Liver (tissue), 9 donors: Measurements from ENCODE around the gene OLFML2A. TPM values are rescaled to one million over a fixed set of nuclear protein-coding genes. Genes with fewer than 3 reads are reported as not detected.

Source experiments
- DNase-seq: peaks from one replicate; pipeline ENCODE4 v3.0.0-alpha.2; 2017; ENCODE audit warnings: low spot score
- H3K27ac ChIP-seq, 2 donors: one replicate each; pipeline ENCODE4 v1.7.0; 2013; ENCODE audit warnings: inconsistent platforms in 2 of 2, low read length in 2 of 2, control low read depth in 1 of 2, low read depth in 1 of 2, mild to moderate bottlenecking in 1 of 2
- H3K27me3 ChIP-seq, 4 donors: one replicate each; pipeline versions ENCODE4 v1.6.1 to v1.7.0; 2013; ENCODE audit warnings: low read length in 3 of 4, inconsistent platforms in 1 of 4, mild to moderate bottlenecking in 1 of 4, moderate library complexity in 1 of 4; ENCODE audit not compliant: control insufficient read depth in 4 of 4, insufficient read depth in 4 of 4
- H3K36me3 ChIP-seq, 4 donors: one replicate each; pipeline versions ENCODE4 v1.6.1 to v1.7.0; 2013; ENCODE audit warnings: low read length in 3 of 4, mild to moderate bottlenecking in 3 of 4, low read depth in 1 of 4, moderate library complexity in 1 of 4; ENCODE audit not compliant: control insufficient read depth in 4 of 4, insufficient read depth in 3 of 4
- H3K4me1 ChIP-seq, 4 donors: one replicate each; pipeline versions ENCODE4 v1.6.1 to v1.7.0; 2013; ENCODE audit warnings: low read length in 3 of 4, mild to moderate bottlenecking in 3 of 4, moderate library complexity in 1 of 4; ENCODE audit not compliant: control insufficient read depth in 4 of 4, insufficient read depth in 4 of 4
- H3K4me3 ChIP-seq, 3 donors: one replicate each; pipeline versions ENCODE4 v1.6.1 to v1.7.0; 2013; ENCODE audit warnings: low read length in 3 of 3, control low read depth in 1 of 3, low read depth in 1 of 3, mild to moderate bottlenecking in 1 of 3
- H3K9ac ChIP-seq, 2 donors: one replicate each; pipeline ENCODE4 v1.7.0; 2013; ENCODE audit warnings: low read length in 2 of 2, mild to moderate bottlenecking in 2 of 2, moderate library complexity in 2 of 2, control low read depth in 1 of 2, low read depth in 1 of 2
- H3K9me3 ChIP-seq, 4 donors: one replicate each; pipeline versions ENCODE4 v1.6.1 to v1.7.0; 2013; ENCODE audit warnings: low read length in 3 of 4; ENCODE audit not compliant: control insufficient read depth in 4 of 4
- EGR1 ChIP-seq, 2 donors: IDR thresholded peaks; 2 replicates each; pipeline ENCODE4 v1.6.1; 2016 to 2018; ENCODE audit warnings: antibody characterized with exemption in 2 of 2, low read depth in 2 of 2
- FOXA1 ChIP-seq: IDR thresholded peaks from 2 replicates; pipeline ENCODE4 v1.6.1; 2016; ENCODE audit warnings: antibody characterized with exemption
- FOXA2 ChIP-seq: IDR thresholded peaks from 2 replicates; pipeline ENCODE4 v1.6.1; 2016; ENCODE audit warnings: antibody characterized with exemption
- HNF4A ChIP-seq, 2 donors: conservative IDR thresholded peaks; 2 replicates each; pipeline ENCODE4 v1.6.1; 2016; ENCODE audit warnings: antibody characterized with exemption in 2 of 2, mild to moderate bottlenecking in 2 of 2
- HNF4G ChIP-seq: IDR thresholded peaks from 2 replicates; pipeline ENCODE4 v1.6.1; 2016; ENCODE audit warnings: antibody characterized with exemption
- JUND ChIP-seq, 2 donors: IDR thresholded peaks; 2 replicates each; pipeline ENCODE4 v1.6.1; 2016; ENCODE audit warnings: antibody characterized with exemption in 2 of 2
- NR2F2 ChIP-seq: IDR thresholded peaks from 2 replicates; pipeline ENCODE4 v1.6.1; 2016; ENCODE audit warnings: antibody characterized with exemption
- RAD21 ChIP-seq, 2 donors: IDR thresholded peaks; 2 replicates each; pipeline ENCODE4 v1.6.1; 2016; ENCODE audit warnings: antibody characterized with exemption in 2 of 2, mild to moderate bottlenecking in 2 of 2
- RXRA ChIP-seq, 2 donors: IDR thresholded peaks; 2 replicates each; pipeline ENCODE4 v1.6.1; 2017 to 2018; ENCODE audit warnings: antibody characterized with exemption in 2 of 2, mild to moderate bottlenecking in 1 of 2
- TAF1 ChIP-seq: conservative IDR thresholded peaks from 2 replicates; pipeline ENCODE4 v1.6.1; 2016; ENCODE audit warnings: antibody characterized with exemption, mild to moderate bottlenecking
- WGBS: extraction: QIAGEN DNeasy Blood & Tissue Kit; methylation state at CpG from one replicate; pipeline ENCODE4 v1.1.7; 2013; 5-methylcytosine and 5-hydroxymethylcytosine counted together
- polyA plus RNA-seq, 2 donors: library from polyadenylated mRNA; stranded (reverse) in 1 of 2; unstranded in 1 of 2; fragments of 200-250 nt in 1 of 2; fragments of >200 nt in 1 of 2; fragmentation: Nextera tagmentation in 1 of 2; extraction: Ambion mirVana in 1 of 2; gene quantifications; one replicate each; pipeline versions ENCODE4 v1.2.1 to v1.2.3, GENCODE V29; 2013 to 2015
- total RNA-seq, 2 donors: library from RNA; depleted of rRNA; stranded (reverse); fragments of >200 nt; gene quantifications; one replicate each; pipeline ENCODE4 v1.2.3, GENCODE V29; 2014
- TF ChIP-seq, protein P1 (sequence below): fragments of 150-350 bp; IDR thresholded peaks from 2 replicates; pipeline ENCODE4 v1.5.1; 2017; ENCODE audit warnings: improper control_type of control experiment, low read depth, low read length; ENCODE audit not compliant: missing input control
- TF ChIP-seq, protein P2 (sequence below): IDR thresholded peaks from 2 replicates; pipeline ENCODE4 v1.6.1; 2016; ENCODE audit warnings: antibody characterized with exemption, mild to moderate bottlenecking
- TF ChIP-seq, protein P3 (sequence below): IDR thresholded peaks from 2 replicates; pipeline ENCODE4 v1.6.1; 2016; ENCODE audit warnings: antibody characterized with exemption
- TF ChIP-seq, protein P4 (sequence below): IDR thresholded peaks from 2 replicates; pipeline ENCODE4 v1.6.1; 2016; ENCODE audit warnings: antibody characterized with exemption
- donor health status: healthy.
- donor health status: healthy.
- donor health status: healthy.
- donor health status: healthy.
- donor health status: healthy.

The OLFML2A gene
- total and polyA plus RNA-seq, 4 donors: 0.15 to 1.1 (median 0.53) TPM

DNA sequence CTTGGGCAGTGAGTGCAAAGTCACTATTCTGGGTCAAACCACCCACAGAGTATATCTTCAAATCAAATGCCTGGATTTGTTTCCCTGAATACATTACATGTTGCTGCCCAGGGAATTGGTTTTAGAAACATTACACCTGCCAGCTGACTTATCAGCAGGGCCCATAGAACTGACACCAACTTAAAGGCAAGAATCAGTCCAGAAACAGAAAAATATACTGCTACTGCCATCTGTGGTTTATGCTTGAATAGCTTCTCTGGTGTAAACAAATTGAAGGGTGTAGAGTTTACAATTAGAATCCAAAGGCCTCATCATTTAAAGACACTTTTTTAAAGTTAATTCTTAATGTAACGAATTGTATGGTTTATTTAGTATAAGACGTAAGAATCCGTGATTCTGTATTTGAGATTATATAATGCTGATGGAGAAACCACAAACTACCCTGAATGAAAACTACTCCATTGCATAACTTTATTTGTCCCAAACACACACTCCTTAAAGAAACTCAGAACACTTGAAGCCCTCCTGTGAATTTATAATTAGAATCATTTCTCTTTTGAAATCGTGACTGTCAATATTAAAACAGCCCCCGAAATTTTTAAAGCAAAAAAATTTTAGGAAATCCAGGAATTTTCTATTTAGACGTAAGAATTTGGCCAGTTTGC is 12.0 kb upstream of the OLFML2A start:
- H3K27ac ChIP-seq: no peak overlapping the region
- no peaks in the 10 kb centered on the region for H3K9me3 ChIP-seq
- H3K27me3 ChIP-seq: no peaks in the 10 kb centered on the region
- no peak for DNase-seq
- no peak overlapping the region for H3K9ac ChIP-seq
- H3K4me1 ChIP-seq: peaks cover 0 to 28% (median 21%) of the 10 kb centered on the region in 4 donors
- WGBS: 68% methylated on average over 6 of the region's 6 CpGs
- no peaks in the 10 kb centered on the region for H3K36me3 ChIP-seq
- no peak overlapping the region for H3K4me3 ChIP-seq
- TF ChIP-seq FOXA1 (no peak), RAD21 (IDR thresholded peaks at IDR 0.05) (peak; percentile 66 to 69), JUND (IDR thresholded peaks at IDR 0.05) (no peak), NR2F2 (no peak)
- TF ChIP-seq, protein P1, sequence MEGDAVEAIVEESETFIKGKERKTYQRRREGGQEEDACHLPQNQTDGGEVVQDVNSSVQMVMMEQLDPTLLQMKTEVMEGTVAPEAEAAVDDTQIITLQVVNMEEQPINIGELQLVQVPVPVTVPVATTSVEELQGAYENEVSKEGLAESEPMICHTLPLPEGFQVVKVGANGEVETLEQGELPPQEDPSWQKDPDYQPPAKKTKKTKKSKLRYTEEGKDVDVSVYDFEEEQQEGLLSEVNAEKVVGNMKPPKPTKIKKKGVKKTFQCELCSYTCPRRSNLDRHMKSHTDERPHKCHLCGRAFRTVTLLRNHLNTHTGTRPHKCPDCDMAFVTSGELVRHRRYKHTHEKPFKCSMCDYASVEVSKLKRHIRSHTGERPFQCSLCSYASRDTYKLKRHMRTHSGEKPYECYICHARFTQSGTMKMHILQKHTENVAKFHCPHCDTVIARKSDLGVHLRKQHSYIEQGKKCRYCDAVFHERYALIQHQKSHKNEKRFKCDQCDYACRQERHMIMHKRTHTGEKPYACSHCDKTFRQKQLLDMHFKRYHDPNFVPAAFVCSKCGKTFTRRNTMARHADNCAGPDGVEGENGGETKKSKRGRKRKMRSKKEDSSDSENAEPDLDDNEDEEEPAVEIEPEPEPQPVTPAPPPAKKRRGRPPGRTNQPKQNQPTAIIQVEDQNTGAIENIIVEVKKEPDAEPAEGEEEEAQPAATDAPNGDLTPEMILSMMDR: peak; percentile 36

DNA sequence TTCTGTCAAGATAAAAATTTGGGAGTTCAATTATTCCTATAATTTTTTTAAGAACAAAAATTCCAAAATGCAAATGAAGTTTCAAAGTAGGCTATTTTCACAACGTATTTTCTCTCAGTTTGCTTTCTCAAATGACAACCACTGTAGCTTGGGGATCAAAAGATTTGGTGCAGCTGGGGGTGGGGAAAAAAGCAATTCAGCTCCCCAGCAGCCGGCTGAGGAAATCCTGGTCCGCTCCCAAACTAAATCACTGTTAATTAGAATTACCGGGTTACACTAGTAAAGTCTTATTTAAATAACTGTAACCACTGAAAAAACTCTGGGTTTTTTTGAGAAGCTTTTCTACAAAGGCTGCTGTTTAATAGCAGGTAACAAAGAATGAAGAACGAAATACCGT is 11.5 kb upstream of the OLFML2A start:
- Histone ChIP-seq H3K9ac (no peak overlapping the region), H3K27ac (no peak overlapping the region), H3K4me1 (peaks cover 0 to 32% (median 23%) of the 10 kb centered on the region in 4 donors), H3K4me3 (no peak overlapping the region), H3K36me3 (no peaks in the 10 kb centered on the region), H3K9me3 (no peaks in the 10 kb centered on the region), H3K27me3 (no peaks in the 10 kb centered on the region)
- TF ChIP-seq FOXA1 (no peak), RAD21 (IDR thresholded peaks at IDR 0.05) (no peak), NR2F2 (no peak), EGR1 (IDR thresholded peaks at IDR 0.05; ENCODE audit: low read depth in 2 of 2) (no peak), HNF4G (no peak), HNF4A (conservative IDR thresholded peaks at IDR 0.05) (no peak), TAF1 (no peak), FOXA2 (no peak), JUND (IDR thresholded peaks at IDR 0.05) (no peak), RXRA (IDR thresholded peaks at IDR 0.05) (no peak)
- TF ChIP-seq, protein P1: no peak
- TF ChIP-seq, protein P2, sequence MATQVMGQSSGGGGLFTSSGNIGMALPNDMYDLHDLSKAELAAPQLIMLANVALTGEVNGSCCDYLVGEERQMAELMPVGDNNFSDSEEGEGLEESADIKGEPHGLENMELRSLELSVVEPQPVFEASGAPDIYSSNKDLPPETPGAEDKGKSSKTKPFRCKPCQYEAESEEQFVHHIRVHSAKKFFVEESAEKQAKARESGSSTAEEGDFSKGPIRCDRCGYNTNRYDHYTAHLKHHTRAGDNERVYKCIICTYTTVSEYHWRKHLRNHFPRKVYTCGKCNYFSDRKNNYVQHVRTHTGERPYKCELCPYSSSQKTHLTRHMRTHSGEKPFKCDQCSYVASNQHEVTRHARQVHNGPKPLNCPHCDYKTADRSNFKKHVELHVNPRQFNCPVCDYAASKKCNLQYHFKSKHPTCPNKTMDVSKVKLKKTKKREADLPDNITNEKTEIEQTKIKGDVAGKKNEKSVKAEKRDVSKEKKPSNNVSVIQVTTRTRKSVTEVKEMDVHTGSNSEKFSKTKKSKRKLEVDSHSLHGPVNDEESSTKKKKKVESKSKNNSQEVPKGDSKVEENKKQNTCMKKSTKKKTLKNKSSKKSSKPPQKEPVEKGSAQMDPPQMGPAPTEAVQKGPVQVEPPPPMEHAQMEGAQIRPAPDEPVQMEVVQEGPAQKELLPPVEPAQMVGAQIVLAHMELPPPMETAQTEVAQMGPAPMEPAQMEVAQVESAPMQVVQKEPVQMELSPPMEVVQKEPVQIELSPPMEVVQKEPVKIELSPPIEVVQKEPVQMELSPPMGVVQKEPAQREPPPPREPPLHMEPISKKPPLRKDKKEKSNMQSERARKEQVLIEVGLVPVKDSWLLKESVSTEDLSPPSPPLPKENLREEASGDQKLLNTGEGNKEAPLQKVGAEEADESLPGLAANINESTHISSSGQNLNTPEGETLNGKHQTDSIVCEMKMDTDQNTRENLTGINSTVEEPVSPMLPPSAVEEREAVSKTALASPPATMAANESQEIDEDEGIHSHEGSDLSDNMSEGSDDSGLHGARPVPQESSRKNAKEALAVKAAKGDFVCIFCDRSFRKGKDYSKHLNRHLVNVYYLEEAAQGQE: no peak
- TF ChIP-seq, protein P3, sequence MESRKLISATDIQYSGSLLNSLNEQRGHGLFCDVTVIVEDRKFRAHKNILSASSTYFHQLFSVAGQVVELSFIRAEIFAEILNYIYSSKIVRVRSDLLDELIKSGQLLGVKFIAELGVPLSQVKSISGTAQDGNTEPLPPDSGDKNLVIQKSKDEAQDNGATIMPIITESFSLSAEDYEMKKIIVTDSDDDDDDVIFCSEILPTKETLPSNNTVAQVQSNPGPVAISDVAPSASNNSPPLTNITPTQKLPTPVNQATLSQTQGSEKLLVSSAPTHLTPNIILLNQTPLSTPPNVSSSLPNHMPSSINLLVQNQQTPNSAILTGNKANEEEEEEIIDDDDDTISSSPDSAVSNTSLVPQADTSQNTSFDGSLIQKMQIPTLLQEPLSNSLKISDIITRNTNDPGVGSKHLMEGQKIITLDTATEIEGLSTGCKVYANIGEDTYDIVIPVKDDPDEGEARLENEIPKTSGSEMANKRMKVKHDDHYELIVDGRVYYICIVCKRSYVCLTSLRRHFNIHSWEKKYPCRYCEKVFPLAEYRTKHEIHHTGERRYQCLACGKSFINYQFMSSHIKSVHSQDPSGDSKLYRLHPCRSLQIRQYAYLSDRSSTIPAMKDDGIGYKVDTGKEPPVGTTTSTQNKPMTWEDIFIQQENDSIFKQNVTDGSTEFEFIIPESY: no peak
- TF ChIP-seq, protein P4, sequence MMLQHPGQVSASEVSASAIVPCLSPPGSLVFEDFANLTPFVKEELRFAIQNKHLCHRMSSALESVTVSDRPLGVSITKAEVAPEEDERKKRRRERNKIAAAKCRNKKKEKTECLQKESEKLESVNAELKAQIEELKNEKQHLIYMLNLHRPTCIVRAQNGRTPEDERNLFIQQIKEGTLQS: no peak
- DNase-seq: no peak
- WGBS: 82% methylated on average over 6 of the region's 6 CpGs
